HG03025 (cell line): ENCODE data around the gene NUP107.

Experiments used
- ATAC-seq: cut with Tn5 transposase; IDR thresholded peaks from one replicate; pipeline ENCODE4 v1.9.1; 2021; ENCODE audit warnings: mild to moderate bottlenecking, moderate library complexity; ENCODE audit not compliant: unreplicated experiment, low FRiP score

NUP107 gene

DNA sequence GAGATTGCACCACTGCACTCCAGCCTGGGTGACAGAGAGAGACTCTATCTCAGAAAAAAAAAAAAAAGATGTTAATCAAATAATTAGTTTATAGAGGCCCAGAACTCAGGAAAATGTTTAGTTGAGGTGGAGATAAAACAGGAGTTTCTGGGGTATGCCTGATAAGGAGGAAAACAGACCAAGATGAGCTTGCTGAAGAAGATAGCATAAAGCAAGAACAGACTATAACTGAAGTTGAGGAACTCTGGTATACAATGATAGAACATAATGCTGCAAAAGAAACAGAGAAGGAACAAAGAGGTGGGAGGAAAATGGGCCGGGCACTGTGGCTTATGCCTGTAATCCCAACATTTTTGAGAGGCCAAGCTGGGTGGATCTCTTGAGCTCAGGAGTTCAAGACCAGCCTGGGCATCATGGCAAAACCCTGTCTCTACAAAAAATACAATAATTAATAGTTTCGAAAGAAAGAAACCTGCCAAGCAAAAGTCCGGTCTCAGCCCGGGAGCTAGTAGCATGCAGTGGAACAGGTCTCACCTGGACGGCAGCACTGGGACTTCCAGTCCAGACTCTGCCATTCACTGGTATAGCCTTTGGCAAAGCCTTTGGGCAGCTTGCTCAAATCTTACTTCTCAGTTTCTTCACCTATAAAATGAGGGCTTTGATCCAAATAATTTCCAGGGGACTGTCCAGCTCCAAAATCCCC is 84.6 kb downstream of the NUP107 start:
- ATAC-seq, result no peak

DNA sequence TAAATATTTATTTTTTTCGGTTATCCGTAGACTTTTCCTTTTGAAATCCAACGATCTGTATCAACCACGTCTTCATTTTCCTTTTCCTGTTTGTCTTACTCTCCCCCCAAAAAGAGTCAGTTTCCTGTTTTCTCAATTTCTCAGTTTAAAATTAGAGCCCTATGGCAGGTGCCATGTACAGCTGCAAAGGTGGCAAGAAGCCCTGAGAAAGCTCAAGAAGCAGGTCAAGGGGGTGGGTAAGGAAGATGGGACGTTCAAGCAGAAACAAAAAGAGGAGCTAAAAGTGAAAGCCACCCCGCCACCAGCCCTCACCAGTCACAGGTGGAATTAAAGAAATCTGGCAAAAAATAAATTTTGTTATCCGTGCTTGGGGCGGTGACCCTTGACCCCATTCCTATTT is 85.9 kb downstream of the NUP107 start:
- ATAC-seq, result no peak

DNA sequence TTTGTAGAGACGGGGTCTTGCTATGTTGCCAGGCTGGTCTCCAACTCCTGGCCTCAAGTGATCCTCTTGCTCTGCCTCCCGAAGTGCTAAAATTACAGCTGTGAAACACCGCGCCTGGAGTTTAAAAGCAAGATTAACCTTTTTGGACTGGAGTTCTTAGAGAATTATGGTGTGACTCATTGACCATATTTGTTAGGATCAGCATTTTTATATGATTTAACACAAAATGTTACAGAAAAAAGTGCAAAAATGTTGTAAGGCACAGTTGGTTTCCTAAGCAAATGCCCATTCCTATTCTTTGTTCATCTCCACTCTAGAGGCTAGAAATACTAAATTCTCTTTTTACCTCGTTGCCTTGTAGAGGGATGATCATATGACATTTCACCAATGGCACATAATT is 86.8 kb downstream of the NUP107 start:
- ATAC-seq, result no peak

GRCh38 chr12:68775121-68775630 is 88.4 kb downstream of the NUP107 start:
- ATAC-seq, result no peak

GRCh38 chr12:68776976-68777610 is 90.3 kb downstream of the NUP107 start:
- no peak for ATAC-seq

DNA sequence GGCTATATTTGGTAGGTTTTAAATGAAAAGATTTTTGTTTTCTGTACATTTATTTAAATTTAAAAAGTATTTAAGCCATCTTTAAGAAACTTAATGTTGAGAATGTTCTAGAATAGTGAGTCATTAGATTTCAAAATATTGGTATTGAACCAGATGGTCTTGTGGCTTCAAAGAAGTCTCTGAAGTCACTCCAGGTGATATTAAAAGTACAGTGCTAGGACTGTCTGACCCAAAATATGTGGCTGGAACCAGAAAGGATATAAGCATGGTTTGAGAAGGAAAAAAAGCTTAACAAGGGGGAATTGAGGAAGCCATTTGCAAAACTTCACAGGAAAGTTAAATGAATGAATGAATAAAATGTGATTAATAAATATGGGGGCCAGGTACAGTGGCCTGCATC is 92.5 kb downstream of the NUP107 start:
- no peak for ATAC-seq

DNA sequence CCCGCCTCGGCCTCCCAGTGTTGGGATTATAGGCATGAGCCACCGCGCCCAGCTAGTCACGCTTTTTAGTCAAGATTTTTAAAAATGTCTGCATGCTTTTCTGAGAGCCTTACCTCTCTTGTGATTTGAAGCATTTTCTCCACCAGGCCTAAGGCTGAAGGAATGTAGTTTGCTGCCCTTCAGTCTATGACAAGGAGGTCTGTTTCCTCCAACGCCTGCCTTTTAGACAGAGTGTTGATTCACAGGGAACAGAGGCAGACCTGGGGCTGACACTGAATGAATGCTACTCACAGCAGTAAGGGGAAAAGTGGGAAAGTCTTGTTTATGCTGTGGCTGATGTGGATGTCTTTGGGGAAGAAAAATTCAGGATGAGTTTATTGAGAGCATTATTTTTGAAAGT is 94.0 kb downstream of the NUP107 start:
- ATAC-seq, result no peak

- ATAC-seq, result no peak
Observed at GRCh38 chr12:68781728-68782127, 95.0 kb downstream of the NUP107 start.

DNA sequence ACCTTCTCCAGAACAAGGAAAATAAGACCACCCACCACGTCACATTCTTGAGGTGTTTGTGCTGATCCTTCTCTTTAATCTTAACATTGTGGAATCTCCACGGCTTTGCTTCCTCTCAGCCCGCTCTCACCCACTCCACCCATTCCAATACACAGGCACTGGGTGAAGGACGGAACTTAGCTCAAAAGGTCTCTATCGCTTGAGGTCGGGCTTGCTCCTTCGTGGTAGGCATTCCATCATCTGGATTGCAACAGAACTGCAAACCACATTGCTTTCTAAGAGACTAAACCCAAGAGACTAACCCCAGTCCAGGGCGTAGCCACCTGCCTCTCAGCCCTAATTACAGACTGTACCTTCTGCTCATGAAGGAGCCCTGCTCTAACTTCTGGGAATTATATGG is 97.2 kb downstream of the NUP107 start:
- ATAC-seq, result no peak

- ATAC-seq, result no peak
Observed at GRCh38 chr12:68785358-68785757, 98.6 kb downstream of the NUP107 start.

DNA sequence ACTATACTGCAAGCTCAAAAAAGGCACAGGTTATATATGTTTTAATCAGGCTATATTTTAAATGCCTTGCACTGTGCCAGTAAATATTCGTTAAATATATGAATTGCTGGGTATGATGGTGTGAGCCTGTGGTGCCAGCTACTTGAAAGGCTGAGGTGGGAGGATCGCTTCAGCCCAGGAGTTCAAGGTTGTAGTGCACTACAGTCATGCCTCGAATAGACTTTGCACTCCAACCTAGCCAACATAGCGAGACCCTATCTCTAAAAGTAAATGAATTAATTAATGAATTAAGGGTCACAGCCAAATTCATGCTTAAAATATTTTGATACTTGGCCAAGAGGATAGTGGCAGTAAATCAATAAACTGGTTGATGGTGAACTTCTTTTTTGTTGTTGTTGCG is 99.0 kb downstream of the NUP107 start:
- ATAC-seq, result no peak

DNA sequence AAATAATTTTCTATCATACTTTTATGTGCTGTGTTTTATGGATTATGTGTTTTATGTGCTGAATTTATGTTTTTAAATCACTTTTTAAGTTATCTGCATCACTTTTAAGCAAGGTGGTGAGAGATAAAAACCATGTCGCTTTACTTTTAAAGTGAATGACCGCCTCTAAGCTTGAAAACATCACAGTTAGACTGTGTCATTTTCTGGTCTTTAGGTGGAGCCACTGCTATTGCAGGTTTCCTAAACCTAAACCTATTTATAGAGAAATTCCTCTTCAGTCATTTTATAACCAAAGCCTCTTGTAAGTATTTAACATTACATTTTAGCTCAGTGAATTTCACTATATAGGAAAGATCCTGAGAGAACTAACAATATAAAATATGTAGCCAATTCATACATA is 100.2 kb downstream of the NUP107 start:
- no peak for ATAC-seq

DNA sequence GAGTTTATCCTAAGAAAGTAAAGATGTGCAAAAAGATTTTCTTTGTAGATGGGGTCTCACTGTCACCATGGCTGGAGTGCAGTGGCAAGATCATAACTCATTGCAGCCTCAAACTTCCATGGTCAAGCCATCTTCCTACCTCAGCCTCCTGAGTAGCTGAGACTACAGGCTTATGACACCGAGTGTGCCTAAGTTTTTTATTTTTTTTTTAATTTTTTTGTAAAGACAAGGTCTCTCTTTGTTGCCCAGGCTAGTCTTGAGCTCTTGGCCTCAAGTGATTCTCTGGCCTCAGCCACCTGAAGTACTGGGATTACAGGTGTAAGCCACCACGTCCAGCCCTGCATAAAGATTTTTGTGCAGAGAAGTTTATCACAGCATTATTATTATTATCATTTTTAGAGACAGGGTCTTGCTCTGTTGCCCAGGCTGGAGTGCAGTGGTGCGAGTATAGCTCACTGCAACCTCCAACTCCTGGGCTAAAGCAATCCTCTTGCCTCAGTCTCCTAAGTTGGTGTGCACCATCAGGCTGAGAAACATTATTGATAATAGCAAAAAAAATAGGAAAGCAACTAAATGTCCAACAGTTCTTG is 101.9 kb downstream of the NUP107 start:
- no peak for ATAC-seq

DNA sequence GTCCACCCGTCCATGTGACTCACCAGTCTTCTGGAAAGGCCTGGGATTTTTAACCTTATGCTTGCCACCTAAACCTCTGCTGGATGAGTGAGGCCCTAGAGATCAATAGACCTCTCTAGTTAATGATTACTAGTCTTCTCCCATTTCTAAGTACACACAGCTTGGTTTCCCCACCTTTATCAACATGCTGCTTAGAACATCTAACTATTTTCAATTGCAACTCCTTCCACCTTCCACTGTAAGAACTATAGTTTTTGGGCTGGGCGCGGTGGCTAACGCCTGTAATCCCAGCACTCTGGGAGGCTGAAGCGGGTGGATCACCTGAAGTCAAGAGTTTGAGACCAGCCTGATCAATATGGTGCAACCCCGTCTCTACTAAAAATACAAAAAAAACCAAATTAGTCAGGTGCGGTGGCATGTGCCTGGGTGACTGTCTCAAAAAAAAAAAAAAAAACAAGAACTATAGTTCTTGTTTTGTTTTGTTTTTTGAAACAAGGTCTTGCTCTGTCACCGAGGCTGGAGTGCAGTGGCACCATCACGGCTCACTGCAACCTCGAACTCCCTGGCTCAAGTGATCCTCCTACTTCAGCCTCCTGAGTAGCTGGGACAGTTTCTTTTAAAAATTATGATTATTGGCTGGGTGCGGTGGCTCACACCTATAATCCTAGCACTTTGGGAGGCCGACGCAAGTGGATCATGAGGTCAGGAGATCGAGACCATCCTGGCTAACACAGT is 102.5 kb downstream of the NUP107 start:
- no peak for ATAC-seq

- no peak for ATAC-seq
Observed at GRCh38 chr12:68790081-68790951, 103.5 kb downstream of the NUP107 start.

DNA sequence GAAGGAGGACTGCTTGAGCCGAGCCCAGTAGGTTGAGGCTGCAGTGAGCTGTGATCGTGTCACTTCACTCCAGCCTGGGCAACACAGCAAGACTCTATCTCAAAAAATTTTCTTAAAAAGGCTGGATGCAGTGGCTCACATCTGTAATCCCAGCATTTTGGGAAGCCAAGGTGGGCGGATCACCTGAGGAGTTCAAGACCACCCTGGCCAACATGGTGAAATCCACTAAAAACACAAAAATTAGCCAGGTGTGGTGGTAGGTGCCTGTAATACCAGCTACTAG is 104.1 kb downstream of the NUP107 start:
- no peak for ATAC-seq

GRCh38 chr12:68791897-68792481 is 105.2 kb downstream of the NUP107 start:
- no peak for ATAC-seq

GRCh38 chr12:68792952-68793351 is 106.2 kb downstream of the NUP107 start:
- peak; percentile 90 for ATAC-seq

GRCh38 chr12:68793436-68793835 is 106.7 kb downstream of the NUP107 start:
- ATAC-seq, result no peak
